ENCODE measurements around the gene RNF43. TPM values are rescaled to one million over a fixed set of nuclear protein-coding genes. Genes with fewer than 3 reads are reported as not detected.

Gene RNF43
- total RNA-seq, 2 experiments from 2014 or later, result 0.69 to 1.9 TPM

DNA sequence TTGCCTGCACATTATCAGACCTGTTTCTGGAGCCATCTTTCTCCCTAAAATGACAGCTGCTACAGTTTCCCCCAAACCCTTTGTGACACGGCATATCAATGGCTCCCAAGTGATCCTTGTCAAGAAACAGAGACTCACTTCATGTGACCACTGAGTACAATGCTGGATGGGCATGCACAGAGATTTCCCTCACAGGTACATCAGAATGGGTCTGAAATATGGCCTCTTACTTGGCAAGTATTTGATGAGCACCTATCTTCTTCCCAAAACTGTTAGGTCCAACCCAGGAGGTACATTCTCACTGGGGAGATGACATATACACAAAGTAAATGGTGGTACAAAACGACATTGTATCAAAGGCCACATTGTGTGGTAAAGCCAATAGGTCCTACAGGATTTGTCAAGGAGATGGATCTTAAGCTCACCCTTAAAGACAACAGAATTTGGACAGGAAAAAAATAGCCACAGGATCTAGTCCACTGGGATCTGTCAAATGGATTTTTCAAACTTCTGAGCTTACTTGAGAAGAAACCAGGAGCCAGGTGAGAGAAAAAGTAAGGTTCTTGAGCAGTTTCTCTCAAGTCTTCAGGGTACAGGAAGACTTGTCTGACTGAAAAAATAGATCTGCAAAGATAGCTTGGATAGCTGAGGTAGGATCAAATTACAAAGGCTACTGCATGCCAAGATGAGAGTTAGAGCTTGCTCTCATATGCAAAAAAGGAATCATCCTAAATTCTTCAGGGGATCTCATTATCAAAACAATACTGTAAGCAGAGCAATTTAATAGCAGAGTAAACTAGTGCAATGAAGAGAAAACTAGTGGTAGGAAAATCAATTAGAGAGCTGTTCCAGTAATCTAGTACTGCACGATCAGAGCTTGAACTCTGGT, 28.8 kb downstream of the RNF43 start:
- no peaks in the 10 kb centered on the region for H3K9me3 ChIP-seq (ENCODE audit: control insufficient read depth in 1 of 2, insufficient read depth in 1 of 2, low read length in 2 of 2)
- no peak overlapping the region for H3K27ac ChIP-seq (ENCODE audit: low read depth in 1 of 2, low read length in 2 of 2)
- TF ChIP-seq, protein P1, sequence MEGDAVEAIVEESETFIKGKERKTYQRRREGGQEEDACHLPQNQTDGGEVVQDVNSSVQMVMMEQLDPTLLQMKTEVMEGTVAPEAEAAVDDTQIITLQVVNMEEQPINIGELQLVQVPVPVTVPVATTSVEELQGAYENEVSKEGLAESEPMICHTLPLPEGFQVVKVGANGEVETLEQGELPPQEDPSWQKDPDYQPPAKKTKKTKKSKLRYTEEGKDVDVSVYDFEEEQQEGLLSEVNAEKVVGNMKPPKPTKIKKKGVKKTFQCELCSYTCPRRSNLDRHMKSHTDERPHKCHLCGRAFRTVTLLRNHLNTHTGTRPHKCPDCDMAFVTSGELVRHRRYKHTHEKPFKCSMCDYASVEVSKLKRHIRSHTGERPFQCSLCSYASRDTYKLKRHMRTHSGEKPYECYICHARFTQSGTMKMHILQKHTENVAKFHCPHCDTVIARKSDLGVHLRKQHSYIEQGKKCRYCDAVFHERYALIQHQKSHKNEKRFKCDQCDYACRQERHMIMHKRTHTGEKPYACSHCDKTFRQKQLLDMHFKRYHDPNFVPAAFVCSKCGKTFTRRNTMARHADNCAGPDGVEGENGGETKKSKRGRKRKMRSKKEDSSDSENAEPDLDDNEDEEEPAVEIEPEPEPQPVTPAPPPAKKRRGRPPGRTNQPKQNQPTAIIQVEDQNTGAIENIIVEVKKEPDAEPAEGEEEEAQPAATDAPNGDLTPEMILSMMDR (IDR thresholded peaks at IDR 0.05), result no peak
- H3K4me1 Mint-ChIP-seq (ENCODE audit: low read depth), result no peaks in the 10 kb centered on the region
- ChIA-PET CTCF (interaction anchor here (1.2 kb wide), 1 partner anchor 71 kb away, joined by 3 read pairs; no protein-coding TSS in a partner anchor), POLR2A (no interaction called here)
- no peak overlapping the region for H3K4me3 ChIP-seq (ENCODE audit: low read length)
- no peaks in the 10 kb centered on the region for H3K36me3 ChIP-seq (ENCODE audit: insufficient read depth, low read length)
- DNase-seq, result no peak
- no peak overlapping the region for H3K27ac Mint-ChIP-seq
- no peaks in the 10 kb centered on the region for H3K27me3 ChIP-seq (ENCODE audit: control insufficient read depth in 1 of 2, insufficient read depth in 2 of 2, low read length in 2 of 2)
- no peaks in the 10 kb centered on the region for H3K36me3 Mint-ChIP-seq (ENCODE audit: low read depth)
- intact Hi-C loops (cut with DNase I, micrococcal nuclease), result no loop called here
- H3K4me3 Mint-ChIP-seq, result no peak overlapping the region
- no peaks in the 10 kb centered on the region for H3K4me1 ChIP-seq (ENCODE audit: insufficient read depth, low read length)
- H3K27me3 Mint-ChIP-seq, result no peaks in the 10 kb centered on the region
- no peak for ATAC-seq (ENCODE audit: poor library complexity)
- H3K9me3 Mint-ChIP-seq, result no peaks in the 10 kb centered on the region

- CTCF ChIA-PET, result interaction anchor here (1.2 kb wide), 1 partner anchor 70 kb away, joined by 3 read pairs; no protein-coding TSS in a partner anchor
- DNase-seq (peak in 1 of 14 experiments; percentile 23), ATAC-seq (ENCODE audit: poor library complexity) (no peak)
- no peaks in the 10 kb centered on the region for H3K9me3 Mint-ChIP-seq
- Histone ChIP-seq H3K4me3 (ENCODE audit: low read length) (no peak overlapping the region), H3K36me3 (ENCODE audit: insufficient read depth, low read length) (no peaks in the 10 kb centered on the region), H3K27me3 (ENCODE audit: control insufficient read depth in 1 of 2, insufficient read depth in 2 of 2, low read length in 2 of 2) (no peaks in the 10 kb centered on the region), H3K9me3 (ENCODE audit: control insufficient read depth in 1 of 2, insufficient read depth in 1 of 2, low read length in 2 of 2) (no peaks in the 10 kb centered on the region), H3K4me1 (ENCODE audit: insufficient read depth, low read length) (no peaks in the 10 kb centered on the region), H3K27ac (ENCODE audit: low read depth in 1 of 2, low read length in 2 of 2) (no peak overlapping the region)
- H3K27ac Mint-ChIP-seq, result no peak overlapping the region
- H3K36me3 Mint-ChIP-seq (ENCODE audit: low read depth), result no peaks in the 10 kb centered on the region
- H3K4me1 Mint-ChIP-seq (ENCODE audit: low read depth), result peaks cover 3% of the 10 kb centered on the region
- no peak overlapping the region for H3K4me3 Mint-ChIP-seq
- H3K27me3 Mint-ChIP-seq, result no peaks in the 10 kb centered on the region
- POLR2A ChIA-PET, result no interaction called here
- intact Hi-C loops (cut with DNase I, micrococcal nuclease), result no loop called here
- TF ChIP-seq, protein P1 (IDR thresholded peaks at IDR 0.05), result no peak
Measured at GRCh38 chr17:58387834-58388233, 29.5 kb downstream of the RNF43 start.

DNA sequence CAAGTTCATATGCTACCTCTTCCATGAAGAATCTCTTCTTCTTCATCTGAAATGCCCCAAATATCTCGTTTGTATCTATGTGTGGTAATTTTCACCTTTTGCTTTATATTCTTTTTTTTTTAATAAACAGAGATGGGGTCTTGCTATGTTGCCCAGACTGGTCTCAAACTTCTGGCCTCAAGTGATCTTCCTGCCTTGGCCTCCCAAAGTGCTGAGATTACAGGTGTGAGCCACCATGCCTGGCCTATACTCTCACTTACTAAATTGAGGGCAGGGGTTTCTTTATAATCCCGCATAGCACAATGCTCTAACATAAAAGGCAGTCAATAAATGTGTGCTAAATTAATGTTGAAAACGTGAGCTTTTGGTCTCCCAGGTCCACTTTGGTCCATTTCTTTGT, 30.6 kb downstream of the RNF43 start:
- Mint-ChIP-seq H3K36me3 (ENCODE audit: low read depth) (no peaks in the 10 kb centered on the region), H3K4me3 (no peak overlapping the region), H3K27me3 (no peaks in the 10 kb centered on the region), H3K27ac (no peak overlapping the region), H3K9me3 (no peaks in the 10 kb centered on the region), H3K4me1 (ENCODE audit: low read depth) (peaks cover 14% of the 10 kb centered on the region)
- no peak overlapping the region for H3K27ac ChIP-seq (ENCODE audit: low read depth in 1 of 2, low read length in 2 of 2)
- no peaks in the 10 kb centered on the region for H3K27me3 ChIP-seq (ENCODE audit: control insufficient read depth in 1 of 2, insufficient read depth in 2 of 2, low read length in 2 of 2)
- CTCF ChIA-PET, result no interaction called here
- TF ChIP-seq, protein P1 (IDR thresholded peaks at IDR 0.05), result no peak
- peaks cover 7% of the 10 kb centered on the region for H3K4me1 ChIP-seq (ENCODE audit: insufficient read depth, low read length)
- no peaks in the 10 kb centered on the region for H3K9me3 ChIP-seq (ENCODE audit: control insufficient read depth in 1 of 2, insufficient read depth in 1 of 2, low read length in 2 of 2)
- DNase-seq (no peak), ATAC-seq (ENCODE audit: poor library complexity) (no peak)
- intact Hi-C loops (cut with DNase I, micrococcal nuclease), result no loop called here
- no peak overlapping the region for H3K4me3 ChIP-seq (ENCODE audit: low read length)
- POLR2A ChIA-PET, result no interaction called here
- no peaks in the 10 kb centered on the region for H3K36me3 ChIP-seq (ENCODE audit: insufficient read depth, low read length)

Data from CD4-positive, alpha-beta T cell (primary cell).